Measurements from ENCODE around the gene DHRS9. TPM values are rescaled to one million over a fixed set of nuclear protein-coding genes. Genes with fewer than 3 reads are reported as not detected.
A peak's percentile ranks its signal among the peaks of the same experiment; 100 is the strongest.

Gene DHRS9
- total and polyA plus RNA-seq, 9 of the 15 experiments (the other 6 are each of a cell fraction or from before 2014, with no cell fraction given) = 0.27 to 1.7 (median 0.69) TPM

GRCh38 chr2:169050476-169051240, 18.7 kb upstream of the DHRS9 start (continued):
- TF ChIP-seq BCLAF1 (IDR thresholded peaks at IDR 0.05; ENCODE audit: borderline replicate concordance in 1 of 2, control insufficient read depth in 1 of 2, low read depth in 2 of 2, low read length in 1 of 2) = peak in 1 of 2 experiments; percentile 37; a peak in 1 of 4 replicates
- peak; percentile 97 for TF ChIP-seq SMARCA4 (IDR thresholded peaks at IDR 0.05)
- TF ChIP-seq TAL1 (IDR thresholded peaks at IDR 0.05) = peak; percentile 86
- TF ChIP-seq DEAF1 (CRISPR knock-in tag; IDR thresholded peaks at IDR 0.05) = no peak
- peak; percentile 82 for TF ChIP-seq ZFX (CRISPR knock-in tag; IDR thresholded peaks at IDR 0.05)
- TF ChIP-seq ZBTB49 (CRISPR knock-in tag; IDR thresholded peaks at IDR 0.05; ENCODE audit: borderline replicate concordance) = no peak
- peak; percentile 98 for TF ChIP-seq SMARCE1 (IDR thresholded peaks at IDR 0.05)
- peak; percentile 49; the same call in 1 of the 2 replicates for TF ChIP-seq TOE1 (IDR thresholded peaks at IDR 0.05; ENCODE audit: borderline replicate concordance)
- TF ChIP-seq TOE1 (CRISPR knock-in tag; IDR thresholded peaks at IDR 0.05; ENCODE audit: borderline replicate concordance, low read depth) = no peak
- peak; percentile 50; the same call in 1 of the 2 replicates for TF ChIP-seq JUNB (CRISPR knock-in tag; conservative IDR thresholded peaks at IDR 0.05)
- peak; percentile 78; the same call in 1 of the 2 replicates for TF ChIP-seq GATAD2B (IDR thresholded peaks at IDR 0.05; ENCODE audit: borderline replicate concordance)
- TF ChIP-seq TAF9B (IDR thresholded peaks at IDR 0.05; ENCODE audit: partially characterized antibody) = peak; percentile 54
- no peak; the same call in 1 of the 2 replicates for TF ChIP-seq NR2C1 (IDR thresholded peaks at IDR 0.05)
- TF ChIP-seq NR2C1 (tag; IDR thresholded peaks at IDR 0.05) = peak; percentile 23; the same call in 1 of the 2 replicates
- peak; percentile 91 for TF ChIP-seq TEAD4 (IDR thresholded peaks at IDR 0.05; ENCODE audit: low read length)
- no peak for TF ChIP-seq TEAD4 (CRISPR knock-in tag; IDR thresholded peaks at IDR 0.05; ENCODE audit: borderline replicate concordance)
- TF ChIP-seq TBP (optimal IDR thresholded peaks at IDR 0.05; ENCODE audit: low read depth, low read length) = peak; percentile 28
- TF ChIP-seq MLLT1 (IDR thresholded peaks at IDR 0.05) = peak in 1 of 2 experiments; percentile 43; a peak in 1 of 4 replicates
- peak; percentile 80 for TF ChIP-seq NCOR1 (IDR thresholded peaks at IDR 0.05)
- TF ChIP-seq LEF1 (IDR thresholded peaks at IDR 0.05) = peak; percentile 92
